DMS114 treated with DMSO at 0.1 percent for 48 hours (cell line): ENCODE measurements around the gene LPP.

Experiments
- DNase-seq: peaks from one replicate; lab custom pipeline; 2025; ENCODE audit not compliant: unreplicated experiment; lab: John Stamatoyannopoulos, UW

Gene LPP

DNA sequence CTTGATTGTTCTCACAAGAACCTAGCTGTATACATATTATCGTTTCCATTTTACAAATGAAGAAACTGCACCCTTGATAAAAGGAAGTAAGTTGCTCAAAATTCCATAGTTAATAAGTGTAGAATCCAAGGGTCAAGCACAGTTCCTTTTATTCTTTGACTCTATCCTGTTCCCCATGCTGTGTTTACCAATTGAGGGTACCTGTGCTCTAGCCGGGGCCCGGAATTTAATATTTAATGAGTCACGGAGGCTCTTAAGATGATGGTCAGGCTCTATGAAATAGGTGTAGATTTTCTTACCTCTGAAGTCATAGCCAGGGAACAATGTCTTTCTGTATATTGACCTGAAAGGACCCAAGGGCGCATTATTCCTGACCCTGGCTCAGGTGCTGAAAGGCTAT is 65.2 kb downstream of the LPP start:
- no peak for DNase-seq

DNA sequence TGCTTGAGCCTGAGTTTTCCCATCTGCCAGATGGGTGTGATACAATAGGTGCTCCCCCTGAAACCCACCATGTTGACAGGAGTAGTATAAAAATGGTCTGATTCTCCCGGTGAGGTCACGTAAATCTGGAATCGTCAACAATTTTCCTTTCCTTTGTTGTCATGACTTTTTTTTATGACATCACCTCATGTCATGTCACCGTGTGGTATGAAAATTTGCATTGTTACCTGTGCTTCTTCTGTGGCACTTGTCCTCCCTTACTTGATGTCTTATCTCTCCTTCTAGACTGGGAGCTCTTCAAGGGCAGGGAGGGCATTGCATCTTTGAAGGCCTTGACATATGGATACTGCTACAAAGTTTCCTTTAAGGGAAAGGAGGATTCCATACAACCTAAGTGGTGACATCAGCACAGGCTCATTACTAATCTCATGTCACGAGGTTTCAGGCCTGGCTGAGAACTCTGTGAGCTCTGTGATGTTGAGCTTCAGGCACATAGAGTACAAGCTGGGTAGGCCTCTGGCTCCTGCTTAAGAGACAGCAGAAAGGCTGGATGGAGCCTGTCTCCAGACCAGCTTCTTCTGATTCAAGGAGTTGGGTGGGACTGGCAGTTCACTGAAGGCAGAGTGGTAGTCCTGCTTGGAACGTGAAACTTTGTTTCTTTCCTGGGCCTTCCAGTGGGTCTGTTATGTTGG is 66.3 kb downstream of the LPP start:
- DNase-seq, result no peak

GRCh38 chr3:188220988-188221818 is 67.2 kb downstream of the LPP start:
- no peak for DNase-seq

- DNase-seq, result no peak
Observed at GRCh38 chr3:188223936-188224335, 70.0 kb downstream of the LPP start.

- DNase-seq, result no peak
Observed at GRCh38 chr3:188227442-188227841, 73.5 kb downstream of the LPP start.

- no peak for DNase-seq
Observed at GRCh38 chr3:188229177-188229576, 75.2 kb downstream of the LPP start.

DNA sequence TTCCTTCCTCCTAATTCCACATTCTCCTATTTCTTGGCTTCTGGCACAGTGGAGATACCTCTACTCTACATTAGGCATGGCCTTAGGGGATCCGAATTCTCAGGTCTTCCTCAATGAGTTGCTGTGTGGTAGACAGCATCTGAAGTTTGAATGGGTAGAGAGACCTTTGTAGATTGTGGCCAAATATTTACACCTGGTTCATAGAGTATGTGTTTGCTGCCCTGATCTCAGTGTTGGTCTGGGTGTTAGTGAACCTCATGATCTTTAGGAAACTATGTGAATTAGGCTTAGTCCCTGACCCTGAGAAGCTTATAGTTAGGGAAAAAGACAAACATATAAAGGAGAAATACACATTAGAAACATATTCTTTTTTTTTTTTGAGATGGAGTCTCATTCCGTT is 75.8 kb downstream of the LPP start:
- no peak for DNase-seq

GRCh38 chr3:188230962-188231361 is 77.0 kb downstream of the LPP start:
- no peak for DNase-seq

DNA sequence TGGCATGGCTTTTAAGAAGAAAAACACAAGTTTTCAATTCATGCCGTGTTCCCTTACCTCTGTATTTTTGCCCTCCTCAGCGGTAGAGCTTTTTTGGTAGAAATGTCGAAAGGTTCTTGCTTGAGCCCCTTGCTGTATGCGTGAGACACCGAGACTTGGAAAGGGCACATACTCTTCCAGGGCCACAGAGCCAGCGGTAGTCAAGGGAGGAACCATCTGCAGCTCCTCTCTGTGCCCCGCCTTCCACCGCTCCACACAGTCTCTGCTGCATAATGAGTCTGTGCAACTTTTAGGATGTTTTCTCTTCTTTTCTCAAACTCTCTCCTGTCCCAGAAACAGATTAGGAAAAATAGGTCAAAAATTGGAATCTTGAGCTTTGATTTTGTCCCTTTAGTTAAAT is 77.5 kb downstream of the LPP start:
- no peak for DNase-seq

DNA sequence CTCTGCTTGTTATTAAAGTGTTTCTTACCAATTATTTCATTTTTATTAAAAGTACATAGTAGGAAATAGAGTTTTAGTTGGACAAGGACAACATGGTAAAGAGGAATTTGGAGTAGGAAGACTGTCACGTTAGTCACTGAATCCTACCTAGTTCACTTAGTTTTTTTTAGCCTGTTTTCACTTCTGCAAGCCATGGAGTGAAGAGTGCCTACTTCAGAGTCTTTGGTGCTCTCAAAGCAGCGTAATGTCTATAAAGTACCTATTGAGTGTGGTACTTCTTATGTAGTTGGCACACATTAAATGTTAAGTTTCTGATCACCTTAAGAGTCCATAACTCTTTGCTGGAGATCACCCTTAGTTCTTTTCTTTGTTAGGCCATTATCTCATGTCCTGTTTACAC is 78.7 kb downstream of the LPP start:
- DNase-seq, result no peak

DNA sequence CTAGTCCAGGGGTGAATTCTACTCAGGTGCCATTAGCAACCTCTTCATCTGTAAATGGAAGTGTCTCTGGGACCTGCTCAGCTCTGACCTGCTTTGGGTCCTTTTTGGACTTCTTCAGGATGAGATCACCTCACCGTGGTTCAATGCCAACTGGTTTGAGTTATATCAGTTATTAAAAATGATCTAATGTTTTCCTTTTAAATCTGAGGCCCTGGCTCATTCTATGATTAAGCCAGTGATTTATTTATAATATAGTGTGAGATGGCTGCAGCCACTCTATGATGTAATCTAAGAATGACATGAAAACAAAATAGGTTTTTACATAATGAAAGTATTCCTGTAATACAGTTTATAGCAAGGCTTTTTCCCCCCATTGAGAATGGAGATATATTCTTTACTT is 79.4 kb downstream of the LPP start:
- no peak for DNase-seq

DNA sequence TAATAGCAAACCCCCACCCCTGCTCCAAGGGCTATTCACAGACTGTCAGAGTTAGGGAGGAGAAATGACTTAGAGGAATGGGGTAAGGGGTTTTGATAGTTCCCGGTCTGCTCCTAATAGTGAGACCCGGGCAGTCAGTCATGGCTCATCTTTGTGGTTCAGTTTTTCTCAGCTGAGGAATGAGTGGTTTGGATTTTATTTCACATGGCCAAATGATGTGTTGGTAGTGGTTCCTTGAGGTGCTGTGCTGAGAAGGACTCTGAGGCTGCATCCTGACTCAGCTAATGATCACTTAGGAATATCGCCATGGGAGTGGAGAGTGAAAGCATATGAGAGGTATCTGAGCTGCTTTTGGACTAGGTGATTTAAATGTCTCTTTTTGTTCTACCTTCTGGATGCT is 80.2 kb downstream of the LPP start:
- DNase-seq, result no peak

- DNase-seq, result no peak
Observed at GRCh38 chr3:188236271-188236670, 82.3 kb downstream of the LPP start.

DNA sequence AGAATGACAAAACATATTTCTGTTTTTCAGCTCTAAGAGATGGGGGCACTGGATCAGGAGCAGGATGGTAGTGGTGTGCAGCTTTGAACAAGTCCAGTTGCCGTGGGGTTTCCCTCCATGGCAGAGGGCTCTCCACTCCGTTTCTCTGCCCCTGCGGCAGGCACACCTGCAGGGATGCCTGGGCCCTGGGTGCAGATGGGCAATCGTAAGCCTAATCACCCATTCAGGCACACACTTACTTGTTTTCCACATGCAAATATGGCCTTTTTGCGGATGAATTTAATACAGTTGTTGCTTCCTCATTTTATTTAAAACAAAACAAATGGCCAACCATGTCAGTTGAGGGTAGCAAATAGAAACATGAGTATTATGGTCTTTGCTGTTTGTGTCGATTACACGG is 85.1 kb downstream of the LPP start:
- no peak for DNase-seq

- no peak for DNase-seq
Observed at GRCh38 chr3:188239577-188239976, 85.6 kb downstream of the LPP start.

DNA sequence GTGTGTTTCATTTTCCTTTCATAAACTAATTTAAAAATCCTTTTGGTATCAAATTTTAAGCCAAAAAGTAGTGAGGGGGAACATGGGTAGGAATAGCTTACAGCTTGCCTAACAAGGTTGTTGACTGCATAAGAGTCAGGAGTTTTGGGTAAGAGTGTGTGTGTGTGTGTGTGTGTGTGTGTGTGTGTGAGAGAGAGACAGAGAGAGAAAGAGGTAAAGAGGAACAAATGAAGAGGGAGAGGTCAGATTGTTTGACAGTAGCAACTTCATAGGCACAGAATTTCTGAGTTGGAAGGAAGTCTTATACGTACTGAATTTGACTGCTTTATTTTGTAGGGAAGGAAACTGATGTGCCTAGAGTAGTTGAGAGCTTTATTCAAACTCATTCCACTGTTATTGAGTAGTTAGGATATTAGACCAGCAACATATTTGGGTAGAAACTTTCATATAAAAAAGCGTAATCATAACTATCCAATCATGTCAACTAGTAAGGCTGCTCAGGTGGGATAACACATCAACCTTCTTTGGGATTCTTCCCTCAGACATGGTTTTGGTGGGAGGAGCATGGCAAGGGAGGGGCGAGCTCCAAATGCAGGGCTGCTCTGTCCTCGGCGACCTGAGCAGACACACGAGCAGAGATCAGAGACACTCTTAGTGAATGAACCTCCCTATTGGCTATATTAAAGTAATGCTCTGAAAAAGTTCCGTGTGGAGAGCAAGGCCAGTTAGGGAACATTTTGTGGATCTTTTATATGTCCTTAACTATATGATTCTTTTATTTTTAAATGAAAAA is 86.4 kb downstream of the LPP start:
- DNase-seq, result no peak

DNA sequence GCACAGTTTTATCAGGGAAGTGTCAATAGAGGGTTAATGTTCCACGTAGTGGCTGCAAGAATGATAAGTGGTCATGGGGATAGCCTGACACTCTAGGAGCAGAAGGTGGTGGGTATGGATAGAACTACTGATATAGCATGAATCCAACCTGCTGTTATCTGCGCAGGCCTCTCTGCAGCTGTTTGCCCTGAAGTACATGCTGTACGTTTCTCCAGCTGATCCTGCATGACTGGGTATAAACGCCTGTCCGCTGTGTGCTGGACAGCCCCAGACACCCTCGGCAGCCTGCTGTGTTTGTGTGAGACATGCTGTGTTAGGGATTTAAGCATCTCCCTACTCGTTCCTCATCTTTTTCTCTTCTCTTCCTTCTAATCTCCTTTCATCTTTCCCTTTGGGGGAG is 87.1 kb downstream of the LPP start:
- no peak for DNase-seq

- no peak for DNase-seq
Observed at GRCh38 chr3:188241883-188242282, 87.9 kb downstream of the LPP start.

DNA sequence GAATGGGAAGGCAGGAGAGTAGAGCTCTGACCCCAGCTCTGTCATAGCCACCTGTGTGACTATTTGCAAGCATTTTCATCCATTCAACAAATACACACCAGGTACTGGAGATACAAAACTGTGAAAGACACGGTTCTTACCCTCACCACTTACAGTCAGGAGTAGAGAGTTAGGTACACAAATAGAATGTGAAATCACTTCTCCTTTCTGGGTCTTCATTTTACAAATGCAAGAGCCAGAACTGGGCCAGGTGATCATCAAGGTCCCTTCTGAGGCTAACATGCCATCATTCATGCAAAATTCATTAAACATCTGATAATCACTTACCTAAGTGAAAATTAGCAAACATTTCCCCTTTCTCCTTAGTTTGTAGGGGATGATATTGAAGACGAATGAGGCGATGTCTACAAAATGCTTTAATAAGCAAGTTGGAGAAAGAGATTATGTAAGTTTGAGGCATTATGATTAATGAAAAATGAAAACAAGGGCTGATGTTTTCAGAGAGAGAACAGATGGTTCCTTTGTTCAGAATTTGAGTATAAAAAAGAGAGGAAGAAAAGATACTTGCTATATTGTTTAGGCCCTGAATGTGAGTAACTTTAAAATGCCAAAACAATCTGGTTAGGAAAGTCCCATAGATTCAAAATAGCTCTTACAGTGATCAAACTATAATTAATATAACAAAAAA is 88.6 kb downstream of the LPP start:
- no peak for DNase-seq

DNA sequence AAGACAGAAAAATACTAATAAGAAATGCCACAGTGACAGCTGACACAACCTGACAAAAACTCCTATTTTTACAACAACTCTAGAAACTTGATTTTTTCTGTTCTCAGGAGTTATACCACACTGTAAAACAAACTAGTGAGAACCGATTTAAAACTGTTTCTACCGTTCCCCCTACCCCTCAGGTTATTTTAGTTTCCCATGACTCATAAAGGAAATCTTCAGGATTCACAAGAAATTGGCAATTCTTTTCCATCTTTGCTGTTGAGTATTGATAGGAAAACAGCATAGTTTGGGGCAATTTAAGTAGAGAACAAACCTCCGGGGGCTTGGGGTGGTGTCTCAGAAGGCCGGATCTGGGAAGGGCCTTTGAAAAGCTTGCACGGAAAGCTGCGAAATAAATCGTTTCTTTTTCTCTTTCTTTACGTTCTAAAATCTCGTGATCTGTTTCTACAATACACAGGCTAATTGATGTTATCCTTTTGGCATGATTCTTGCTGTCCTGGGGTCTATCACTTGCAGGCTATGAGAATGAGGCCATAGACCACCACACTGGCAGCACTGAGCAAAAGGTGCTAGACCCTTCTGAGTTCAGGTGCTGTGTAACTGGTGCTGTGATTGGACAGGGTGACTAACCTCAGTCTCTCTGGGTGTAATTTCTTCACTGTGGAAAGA is 89.3 kb downstream of the LPP start:
- DNase-seq, result no peak

DNA sequence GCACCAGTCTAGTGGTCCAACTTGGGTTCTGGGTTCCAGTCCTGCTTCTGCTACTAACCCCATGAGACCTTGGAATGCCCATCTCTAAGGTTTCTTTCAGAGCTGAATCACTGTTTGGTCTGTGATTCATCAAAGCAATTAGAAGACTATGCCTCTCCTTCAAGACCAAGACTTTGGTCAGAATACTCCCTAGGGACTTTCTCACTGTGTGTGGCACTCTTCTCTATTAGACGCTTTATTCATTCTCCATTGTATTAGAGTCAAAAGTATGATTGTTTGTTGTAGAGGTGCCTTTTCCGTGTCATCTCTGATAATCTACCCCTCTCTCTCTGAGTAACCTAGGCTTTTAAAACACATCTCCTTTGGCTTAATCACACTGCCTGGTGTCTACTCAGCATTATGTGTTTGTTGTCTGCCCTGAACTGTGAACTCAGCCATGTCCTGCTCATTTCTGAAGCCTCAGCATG is 90.5 kb downstream of the LPP start:
- no peak for DNase-seq
